Transverse colon (tissue), 3 donors: ENCODE data around the gene DSCAM.

ENCODE experiments used
- CTCF ChIP-seq, 5 experiments: fragments of 200-600 bp in 3 of 5; fragments of 450-650 bp in 2 of 5; sonication (generic) in 3 of 5; IDR thresholded peaks; 1 replicate in 2 of 5; 2 replicates in 3 of 5; pipeline ENCODE4 v1.5.1; 2016 to 2017; ENCODE audit warnings: antibody characterized with exemption in 5 of 5, inconsistent platforms in 3 of 5, mild to moderate bottlenecking in 2 of 5, moderate library complexity in 1 of 5
- EP300 ChIP-seq: sonication (generic); formaldehyde crosslinking; IDR thresholded peaks from one replicate; pipeline ENCODE4 v1.6.1; 2017; ENCODE audit warnings: antibody characterized with exemption, low read depth
- POLR2A ChIP-seq: fragments of 450-650 bp; IDR thresholded peaks from one replicate; pipeline ENCODE4 v1.6.1; 2016; ENCODE audit warnings: antibody characterized with exemption, mild to moderate bottlenecking, moderate library complexity

- TF ChIP-seq CTCF (IDR thresholded peaks at IDR 0.05), result no peak
- TF ChIP-seq POLR2A, result no peak
- TF ChIP-seq EP300, result no peak
Measured at GRCh38 chr21:40851749-40852148, 4.8 kb upstream of the DSCAM start.
